OCI-LY3 (cell line): Measurements from ENCODE around the gene EPHA2.

Experiments used
- H2AFZ ChIP-seq: fragments of 200-600, 300-600 bp; shearing (Covaris generic); 2 replicates; pipeline ENCODE4 v1.6.0; 2014; ENCODE audit warnings: antibody characterized with exemption, low read depth, low read length
- H3K27ac ChIP-seq: fragments of 200-600, 300-600 bp; sonication (generic); 2 replicates; pipeline ENCODE4 v1.5.1; 2014; ENCODE audit warnings: mild to moderate bottlenecking, low read length, moderate library complexity, mixed read lengths
- H3K27me3 ChIP-seq: fragments of 200-600, 300-600 bp; sonication (generic); 2 replicates; pipeline ENCODE4 v1.6.1; 2014; ENCODE audit warnings: low read depth, low read length, mixed read lengths
- H3K36me3 ChIP-seq: fragments of 200-600, 300-600 bp; sonication (generic); replicated peaks from 2 replicates; pipeline ENCODE3; 2014; ENCODE audit warnings: low read depth, low read length, mixed read lengths
- H3K4me1 ChIP-seq: fragments of 300-600, 200-600 bp; sonication (generic); 2 replicates; pipeline ENCODE4 v1.6.1; 2014; ENCODE audit warnings: low read length, mixed read lengths
- H3K4me2 ChIP-seq: fragments of 200-600, 300-600 bp; sonication (generic); 2 replicates; pipeline ENCODE4 v1.6.1; 2014; ENCODE audit warnings: low read length, mixed read lengths
- H3K4me3 ChIP-seq: fragments of 300-600, 200-600 bp; sonication (generic); 2 replicates; pipeline ENCODE4 v1.5.1; 2014; ENCODE audit warnings: antibody characterized with exemption, mild to moderate bottlenecking, low read length, moderate library complexity
- H3K79me2 ChIP-seq: fragments of 300-600, 200-600 bp; shearing (Covaris generic); 2 replicates; pipeline ENCODE4 v1.6.1; 2014; ENCODE audit warnings: mild to moderate bottlenecking, low read length, mixed read lengths
- H3K9ac ChIP-seq: fragments of 300-600, 200-600 bp; shearing (Covaris generic); 2 replicates; pipeline ENCODE4 v1.6.0; 2014; ENCODE audit warnings: mild to moderate bottlenecking, low read length, moderate library complexity
- H3K9me3 ChIP-seq: fragments of 200-600, 300-600 bp; shearing (Covaris generic); 2 replicates; pipeline ENCODE4 v1.6.1; 2014; ENCODE audit warnings: low read length, mixed read lengths; ENCODE audit not compliant: insufficient read depth
- H4K20me1 ChIP-seq: fragments of 200-600, 300-600 bp; sonication (generic); 2 replicates; pipeline ENCODE4 v1.6.1; 2016; ENCODE audit warnings: low read length, mixed read lengths; ENCODE audit not compliant: insufficient read depth
- CTCF ChIP-seq: fragments of 200-600, 300-600 bp; sonication (generic); IDR thresholded peaks from 2 replicates; pipeline ENCODE4 v1.5.1; 2014; ENCODE audit warnings: antibody characterized with exemption, low read length, low read depth
- EZH2phosphoT487 ChIP-seq: fragments of 200-600 bp; shearing (Covaris generic); IDR thresholded peaks from 2 replicates; pipeline ENCODE4 v1.6.1; 2018; ENCODE audit warnings: antibody characterized with exemption, mixed run types, low read depth

Gene EPHA2

DNA sequence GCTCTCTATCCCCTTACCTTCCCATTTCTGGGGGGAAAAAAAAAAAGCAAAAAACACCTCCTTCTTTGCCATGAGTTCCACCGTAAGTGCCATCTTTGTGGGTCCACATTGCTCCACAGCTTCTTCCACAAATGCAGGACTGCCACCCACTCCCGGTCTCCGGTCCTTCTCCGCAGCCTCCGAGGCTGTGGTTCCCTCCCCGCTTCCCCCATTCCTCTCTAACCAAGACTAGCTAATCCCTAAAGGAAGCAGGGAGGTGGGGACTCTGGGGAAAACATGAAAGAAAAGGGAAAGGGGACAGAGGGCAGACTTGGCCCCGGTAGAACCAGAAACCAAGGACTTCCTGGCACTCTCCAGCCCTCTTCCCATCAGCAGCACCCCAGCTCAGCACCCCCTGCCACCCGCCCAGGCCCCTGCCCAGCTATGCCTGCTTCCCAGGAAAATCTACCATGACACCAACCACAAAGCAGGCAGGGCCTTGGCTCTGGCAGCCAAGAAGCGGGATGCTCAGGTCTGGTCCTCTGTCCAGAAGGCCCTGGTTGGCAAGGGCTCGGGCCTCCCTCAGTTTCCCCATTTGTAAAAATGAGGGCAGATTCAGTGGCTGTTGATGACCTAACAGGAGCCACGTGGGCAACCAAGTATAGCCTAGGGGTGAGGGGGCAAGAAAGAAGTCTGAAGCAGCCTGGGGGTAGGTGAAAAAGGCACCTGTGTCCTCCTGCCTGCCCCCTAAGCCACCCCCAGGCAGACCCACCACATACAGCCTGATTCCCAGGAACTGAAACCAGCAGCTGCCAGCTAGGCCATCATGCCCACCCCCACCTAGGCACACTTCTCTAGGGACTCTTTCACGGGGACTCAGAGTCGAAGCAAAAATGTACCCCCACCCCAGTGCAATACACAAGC is 2.5 kb downstream of the EPHA2 start:
- Histone ChIP-seq H3K4me3 (no peak overlapping the region), H3K9me3 (no peaks in the 10 kb centered on the region), H3K27ac (no peak overlapping the region), H3K4me1 (peaks cover 13% of the 10 kb centered on the region), H4K20me1 (no peaks in the 10 kb centered on the region), H2AFZ (no peak overlapping the region), H3K79me2 (no peaks in the 10 kb centered on the region), H3K9ac (no peak overlapping the region), H3K4me2 (peak overlapping the region; percentile 20; the same call in 1 of the 2 replicates), H3K27me3 (no peaks in the 10 kb centered on the region), H3K36me3 (no peaks in the 10 kb centered on the region)
- TF ChIP-seq CTCF = no peak
- no peak for TF ChIP-seq EZH2phosphoT487

- Histone ChIP-seq H2AFZ (no peak overlapping the region), H3K4me3 (no peak overlapping the region), H3K9me3 (no peaks in the 10 kb centered on the region), H3K9ac (no peak overlapping the region), H3K79me2 (no peaks in the 10 kb centered on the region), H4K20me1 (no peaks in the 10 kb centered on the region), H3K27ac (no peak overlapping the region), H3K36me3 (no peaks in the 10 kb centered on the region), H3K27me3 (no peaks in the 10 kb centered on the region), H3K4me2 (no peak overlapping the region), H3K4me1 (peaks cover 13% of the 10 kb centered on the region)
- TF ChIP-seq CTCF (no peak), EZH2phosphoT487 (no peak)
Observed at GRCh38 chr1:16152481-16153087, 3.3 kb downstream of the EPHA2 start.

- Histone ChIP-seq H3K27me3 (no peaks in the 10 kb centered on the region), H4K20me1 (no peaks in the 10 kb centered on the region), H3K4me3 (no peak overlapping the region), H3K4me1 (peaks cover 13% of the 10 kb centered on the region), H3K9me3 (no peaks in the 10 kb centered on the region), H3K4me2 (no peak overlapping the region), H3K9ac (no peak overlapping the region), H3K27ac (no peak overlapping the region), H3K79me2 (no peaks in the 10 kb centered on the region), H2AFZ (no peak overlapping the region), H3K36me3 (no peaks in the 10 kb centered on the region)
- TF ChIP-seq EZH2phosphoT487 (no peak), CTCF (no peak)
Observed at GRCh38 chr1:16151995-16152384, 3.9 kb downstream of the EPHA2 start.

- H3K4me2 ChIP-seq = no peak overlapping the region
- no peaks in the 10 kb centered on the region for H3K27me3 ChIP-seq
- H3K9me3 ChIP-seq = no peaks in the 10 kb centered on the region
- peaks cover 16% of the 10 kb centered on the region for H3K4me1 ChIP-seq
- H4K20me1 ChIP-seq = no peaks in the 10 kb centered on the region
- no peak overlapping the region for H3K9ac ChIP-seq
- H3K27ac ChIP-seq = no peak overlapping the region
- no peak overlapping the region for H3K4me3 ChIP-seq
- no peaks in the 10 kb centered on the region for H3K36me3 ChIP-seq
- no peak for TF ChIP-seq CTCF
- TF ChIP-seq EZH2phosphoT487 = no peak
- no peak overlapping the region for H2AFZ ChIP-seq
- no peaks in the 10 kb centered on the region for H3K79me2 ChIP-seq
Observed at GRCh38 chr1:16151196-16151994, 4.5 kb downstream of the EPHA2 start.
